ENCODE results near the gene BICC1.

Gene BICC1, protein sequence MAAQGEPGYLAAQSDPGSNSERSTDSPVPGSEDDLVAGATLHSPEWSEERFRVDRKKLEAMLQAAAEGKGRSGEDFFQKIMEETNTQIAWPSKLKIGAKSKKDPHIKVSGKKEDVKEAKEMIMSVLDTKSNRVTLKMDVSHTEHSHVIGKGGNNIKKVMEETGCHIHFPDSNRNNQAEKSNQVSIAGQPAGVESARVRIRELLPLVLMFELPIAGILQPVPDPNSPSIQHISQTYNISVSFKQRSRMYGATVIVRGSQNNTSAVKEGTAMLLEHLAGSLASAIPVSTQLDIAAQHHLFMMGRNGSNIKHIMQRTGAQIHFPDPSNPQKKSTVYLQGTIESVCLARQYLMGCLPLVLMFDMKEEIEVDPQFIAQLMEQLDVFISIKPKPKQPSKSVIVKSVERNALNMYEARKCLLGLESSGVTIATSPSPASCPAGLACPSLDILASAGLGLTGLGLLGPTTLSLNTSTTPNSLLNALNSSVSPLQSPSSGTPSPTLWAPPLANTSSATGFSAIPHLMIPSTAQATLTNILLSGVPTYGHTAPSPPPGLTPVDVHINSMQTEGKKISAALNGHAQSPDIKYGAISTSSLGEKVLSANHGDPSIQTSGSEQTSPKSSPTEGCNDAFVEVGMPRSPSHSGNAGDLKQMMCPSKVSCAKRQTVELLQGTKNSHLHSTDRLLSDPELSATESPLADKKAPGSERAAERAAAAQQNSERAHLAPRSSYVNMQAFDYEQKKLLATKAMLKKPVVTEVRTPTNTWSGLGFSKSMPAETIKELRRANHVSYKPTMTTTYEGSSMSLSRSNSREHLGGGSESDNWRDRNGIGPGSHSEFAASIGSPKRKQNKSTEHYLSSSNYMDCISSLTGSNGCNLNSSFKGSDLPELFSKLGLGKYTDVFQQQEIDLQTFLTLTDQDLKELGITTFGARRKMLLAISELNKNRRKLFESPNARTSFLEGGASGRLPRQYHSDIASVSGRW

DNA sequence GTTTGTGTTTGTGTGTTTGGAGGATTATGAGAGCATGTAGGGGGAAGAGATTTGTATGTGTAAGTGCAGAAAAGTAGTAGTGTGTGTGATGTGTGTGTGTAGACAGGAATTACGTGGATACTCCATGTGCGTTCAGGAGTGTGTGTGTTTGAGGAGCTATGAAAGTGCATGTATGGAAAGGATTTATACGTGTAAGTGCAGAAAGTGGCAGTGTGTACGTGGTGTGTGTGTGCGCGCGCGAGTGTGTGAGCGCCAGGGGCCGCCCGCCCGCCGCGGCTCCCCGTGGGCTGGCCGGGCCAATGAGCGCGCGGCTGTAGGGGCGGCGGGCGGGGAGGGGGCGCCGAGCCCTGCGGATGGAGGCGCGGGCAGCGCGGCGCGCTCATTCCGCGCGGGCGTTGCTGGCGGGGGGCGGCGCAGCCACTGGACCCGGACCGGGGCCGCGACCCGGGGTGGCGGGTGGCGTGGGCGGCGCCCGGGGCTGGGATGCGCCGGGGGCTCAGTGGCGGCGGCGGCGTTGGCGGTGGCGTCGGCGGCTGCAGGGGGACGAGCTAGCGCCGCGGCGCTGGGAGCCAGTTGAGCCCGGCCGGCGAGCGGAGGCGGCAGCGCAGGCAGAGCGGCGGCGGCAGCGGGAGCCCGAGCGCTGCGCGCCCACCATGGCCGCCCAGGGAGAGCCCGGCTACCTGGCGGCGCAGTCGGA is at the start of gene BICC1:
Gene BICC1 (plus strand): TSS at position 382 of the 697 bp plus-strand sequence. CDS start 272 bp downstream, at position 654.
- DNase-seq (ENCODE audit: low spot score): peak; percentile 75

DNA sequence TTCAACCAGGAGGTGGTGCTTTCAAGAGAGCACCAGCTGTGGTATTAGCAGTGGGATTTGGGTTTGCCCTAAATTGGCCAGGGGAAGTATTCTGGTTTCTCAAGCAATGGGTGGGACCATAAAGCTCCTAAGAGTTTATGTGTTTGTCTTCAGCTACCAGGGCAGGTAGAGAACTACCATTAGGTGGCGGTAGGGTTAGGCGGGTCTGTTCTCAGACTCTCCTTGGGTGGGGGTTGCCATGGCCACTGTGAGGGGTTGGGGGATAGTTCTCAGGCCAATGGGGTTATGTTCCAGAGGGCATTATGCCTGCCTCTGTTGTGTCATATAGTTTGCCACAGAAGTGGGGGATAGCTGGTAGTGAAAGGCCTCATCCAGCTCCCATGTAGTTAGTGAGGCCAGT is 47.7 kb upstream of the BICC1 start:
- DNase-seq (ENCODE audit: low spot score): no peak

DNA sequence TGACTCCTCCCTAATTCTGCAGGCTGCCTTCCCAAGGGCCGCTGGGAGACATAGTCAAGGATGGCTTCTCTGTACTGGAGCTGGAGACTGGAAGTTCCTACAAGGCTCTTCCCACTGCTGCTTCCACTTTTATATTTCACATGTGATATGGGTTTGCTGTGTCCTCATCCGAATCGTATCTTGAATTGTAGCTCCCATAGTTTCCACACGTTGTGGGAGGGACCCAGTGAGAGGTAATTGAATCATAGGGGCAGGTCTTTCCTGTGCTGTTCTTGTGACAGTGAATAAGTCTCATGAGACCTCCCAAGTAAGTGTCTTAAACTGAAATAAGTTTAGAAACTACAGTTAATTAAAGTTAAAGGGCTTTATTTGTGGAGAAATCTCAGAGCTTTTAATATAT is 47.0 kb upstream of the BICC1 start:
- no peak for DNase-seq (ENCODE audit: low spot score)

DNA sequence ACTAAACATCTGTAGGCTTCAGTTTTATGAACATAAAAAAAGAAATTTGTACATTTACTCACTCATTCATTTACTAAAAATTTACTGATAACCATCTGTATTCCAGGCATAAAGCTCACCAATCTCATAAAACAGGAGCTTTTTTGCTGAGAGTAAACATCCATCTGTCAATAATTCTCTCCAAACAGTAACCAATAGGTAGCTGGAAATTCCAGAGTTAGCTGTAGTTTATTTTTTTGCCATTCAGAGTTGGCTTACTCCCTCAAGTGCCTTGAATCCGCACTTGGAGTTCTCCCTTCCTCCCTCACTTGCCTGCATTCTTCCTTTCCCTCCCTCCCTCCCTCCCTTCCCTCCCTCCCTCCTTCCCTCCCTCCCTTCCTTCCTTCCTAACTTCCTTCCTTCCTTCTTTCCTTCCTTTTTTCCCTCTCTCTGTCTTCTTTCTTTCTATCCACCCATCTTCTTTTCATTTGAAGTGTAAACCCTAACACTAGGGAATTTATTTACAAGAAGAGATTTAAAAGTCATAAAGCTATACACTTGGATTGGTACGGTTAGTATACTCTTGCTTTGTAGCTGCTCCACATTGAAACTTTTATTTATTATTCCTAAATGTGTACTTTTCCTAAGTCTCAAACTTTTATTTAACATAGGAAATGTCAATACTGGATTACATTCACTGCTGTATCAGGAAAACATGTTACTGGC is 44.6 kb upstream of the BICC1 start:
- no peak for DNase-seq (ENCODE audit: low spot score)

DNA sequence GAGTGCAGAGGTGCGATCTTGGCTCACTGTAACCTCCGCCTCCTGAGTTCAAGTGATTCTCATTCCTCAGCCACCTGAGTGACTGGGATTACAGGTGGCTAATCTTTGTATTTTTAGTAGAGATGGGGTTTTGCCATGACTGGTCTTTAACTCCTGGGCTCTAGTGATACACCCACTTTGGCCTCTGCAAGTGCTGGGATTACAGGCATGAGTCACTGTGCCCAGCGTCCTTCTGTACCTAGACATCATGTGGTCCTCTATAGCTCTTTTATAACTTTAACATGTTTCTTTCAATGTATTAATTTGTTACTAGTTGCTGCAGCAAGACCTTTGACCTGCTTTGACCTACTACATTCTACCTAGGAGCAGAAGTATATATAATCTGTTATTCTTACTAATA is 38.7 kb upstream of the BICC1 start:
- DNase-seq (ENCODE audit: low spot score): no peak

DNA sequence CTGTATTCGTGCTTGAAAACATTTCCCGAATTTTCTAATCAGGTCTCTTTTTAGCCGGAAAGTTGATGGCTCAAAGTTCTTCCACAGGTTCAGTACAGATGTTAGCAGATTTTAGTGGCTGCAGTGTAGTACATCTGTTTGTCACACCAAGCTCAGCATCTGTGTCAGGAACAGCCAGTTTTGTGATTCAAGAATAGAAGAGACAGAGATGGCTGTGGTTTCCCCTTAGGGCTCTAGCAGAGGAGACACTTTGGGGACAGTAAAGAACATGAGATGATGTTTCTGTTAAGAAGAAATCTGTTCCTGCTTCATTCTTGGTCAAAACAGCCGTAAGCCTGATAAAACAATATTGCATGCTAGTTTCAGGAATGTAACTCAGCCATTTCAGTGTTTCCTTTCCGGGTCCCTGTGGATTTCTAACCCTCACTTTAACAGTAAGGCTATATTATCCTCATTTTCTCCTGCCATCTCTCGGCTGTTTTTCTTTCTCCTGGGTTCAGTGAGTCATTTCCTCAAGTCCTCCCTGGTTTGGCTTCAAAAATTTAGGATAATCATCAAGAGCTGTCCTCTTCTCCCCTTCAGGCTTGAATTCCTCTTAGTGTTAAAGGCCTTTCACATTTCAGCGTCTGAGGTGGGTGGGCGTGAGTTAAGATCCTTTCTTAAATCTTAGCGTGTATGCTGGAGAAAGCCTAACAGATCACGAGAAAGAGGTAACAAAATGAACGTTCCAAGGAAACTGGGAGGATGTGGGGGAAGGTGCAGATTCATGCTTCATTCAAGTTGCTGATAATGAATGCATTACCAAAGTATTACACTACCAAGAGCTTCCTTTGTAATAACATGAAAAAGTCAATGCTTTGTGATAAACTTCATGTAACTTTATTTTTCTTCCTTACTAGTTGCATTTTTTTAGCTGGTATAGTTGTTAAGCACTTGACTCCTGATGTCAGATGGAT is 37.1 kb upstream of the BICC1 start:
- no peak for DNase-seq (ENCODE audit: low spot score)

DNA sequence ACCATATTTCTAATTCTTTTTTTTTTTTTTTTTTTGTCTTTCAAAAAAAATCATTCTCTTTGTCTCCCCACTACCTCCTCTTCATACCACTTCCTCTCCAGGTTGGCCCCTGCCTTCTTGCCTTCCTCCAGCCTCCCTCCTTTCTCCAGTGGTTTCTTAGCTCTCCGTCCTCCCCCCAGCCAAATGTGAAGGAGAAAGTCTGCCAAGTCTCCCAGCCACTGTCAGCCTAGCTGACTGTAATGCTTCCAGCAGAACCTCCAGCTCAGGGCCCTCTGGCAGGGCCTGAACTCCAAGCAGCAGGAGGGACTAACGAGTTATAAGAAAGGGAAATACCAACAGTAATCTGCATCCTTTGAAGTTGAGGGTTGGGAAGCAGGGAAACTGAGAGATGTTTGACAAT is 35.5 kb upstream of the BICC1 start:
- no peak for DNase-seq (ENCODE audit: low spot score)

DNA sequence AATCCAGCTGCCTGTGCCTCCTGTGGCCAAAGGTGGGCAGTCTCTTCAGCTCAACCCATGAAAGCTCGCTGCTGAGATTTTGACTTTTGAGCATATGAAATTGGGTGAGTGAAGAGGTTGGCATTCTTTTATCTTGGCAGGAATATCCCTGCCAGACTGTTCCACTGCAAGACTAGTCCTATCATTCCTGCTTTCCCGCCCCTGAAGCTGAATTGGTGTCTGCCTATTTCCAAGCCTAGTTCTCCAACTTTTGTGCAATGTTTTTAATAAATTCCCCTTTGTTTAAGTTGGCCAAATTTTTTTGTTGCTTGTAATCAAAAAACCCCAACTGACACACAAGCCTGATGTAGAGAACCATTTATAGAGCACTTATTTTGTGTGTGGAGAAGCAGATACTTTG is 34.8 kb upstream of the BICC1 start:
- no peak for DNase-seq (ENCODE audit: low spot score)

DNA sequence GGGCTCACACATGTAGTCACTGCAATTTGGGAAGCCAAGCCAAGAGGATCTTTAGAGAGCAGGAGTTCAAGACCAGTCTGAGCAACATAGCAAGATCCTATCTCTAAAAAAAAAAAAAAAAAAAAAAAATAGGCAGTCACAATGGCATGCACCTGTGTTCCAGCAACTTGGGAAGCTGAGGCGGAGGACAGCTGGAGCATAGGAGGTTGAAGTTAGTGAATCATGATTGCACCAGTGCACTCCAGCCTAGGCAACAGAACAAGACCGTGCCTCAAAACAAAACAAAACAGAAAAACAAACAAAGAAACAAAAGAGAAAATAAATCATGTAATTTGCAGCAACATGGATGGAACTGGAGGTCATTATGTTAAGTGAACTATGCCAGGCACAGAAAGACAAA is 33.6 kb upstream of the BICC1 start:
- no peak for DNase-seq (ENCODE audit: low spot score)

DNA sequence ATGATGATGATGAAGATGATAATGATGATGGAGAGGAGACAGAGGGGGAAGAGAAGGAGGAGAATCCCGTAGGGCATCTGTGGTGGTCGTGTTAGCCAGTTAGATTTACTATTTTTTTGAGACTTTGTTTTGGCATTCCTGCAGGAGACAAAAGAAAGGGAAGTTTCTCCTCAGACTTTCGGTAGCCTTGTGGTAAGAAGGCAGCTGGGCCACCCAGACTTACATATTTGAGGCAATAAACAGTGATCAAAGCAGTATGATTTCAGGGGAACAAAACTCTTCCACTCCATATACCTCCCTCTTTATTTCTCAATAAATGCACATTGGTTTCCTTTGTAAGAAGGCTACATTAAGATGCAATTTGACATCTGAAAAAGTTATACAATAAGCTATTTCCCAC is 32.4 kb upstream of the BICC1 start:
- DNase-seq (ENCODE audit: low spot score): no peak

DNA sequence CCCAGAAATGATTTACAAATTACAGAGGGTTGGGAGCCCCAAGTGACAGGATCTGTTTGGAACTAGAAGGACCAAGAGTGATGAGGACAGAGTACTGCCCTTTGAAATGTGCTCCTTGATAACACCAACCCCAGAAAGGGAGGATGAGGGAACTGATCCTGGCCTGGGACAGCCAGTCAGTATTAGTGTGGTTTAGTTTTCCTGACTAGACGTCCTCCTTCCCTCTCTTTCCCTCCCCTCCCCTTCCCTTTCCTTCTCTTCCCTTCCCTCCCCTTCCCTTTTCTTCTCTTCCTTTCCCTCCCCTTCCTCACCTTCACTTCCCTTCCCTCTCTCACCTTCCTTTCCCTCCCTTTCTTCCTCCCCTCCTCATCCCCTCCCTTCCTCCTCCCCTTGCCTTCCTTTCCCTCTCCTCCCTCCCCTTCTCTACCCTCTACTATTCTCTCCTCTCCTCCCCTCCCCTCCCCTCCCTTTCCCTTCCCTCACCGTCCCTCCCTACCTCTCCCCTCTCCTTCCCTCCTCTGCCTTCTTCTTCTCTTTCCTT is 31.0 kb upstream of the BICC1 start:
- DNase-seq (ENCODE audit: low spot score): no peak

DNA sequence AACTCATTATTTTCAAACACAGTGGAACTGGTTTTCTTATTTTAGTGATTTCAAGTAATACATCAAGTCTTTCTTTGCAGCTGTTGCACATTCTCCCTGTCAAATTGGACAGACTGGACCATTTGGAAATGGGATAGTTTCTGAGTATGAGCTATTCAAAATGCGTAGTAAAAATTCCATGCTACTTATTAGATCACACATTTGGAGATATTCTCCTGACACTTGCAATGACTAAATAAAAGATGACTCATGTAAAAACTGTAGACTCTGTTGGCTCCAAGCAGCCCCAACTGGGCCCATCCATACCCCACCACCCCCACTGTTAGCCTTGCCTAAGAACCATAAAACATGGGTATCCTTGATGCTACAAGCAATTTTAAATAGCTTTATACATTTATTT is 25.9 kb upstream of the BICC1 start:
- no peak for DNase-seq (ENCODE audit: low spot score)

DNA sequence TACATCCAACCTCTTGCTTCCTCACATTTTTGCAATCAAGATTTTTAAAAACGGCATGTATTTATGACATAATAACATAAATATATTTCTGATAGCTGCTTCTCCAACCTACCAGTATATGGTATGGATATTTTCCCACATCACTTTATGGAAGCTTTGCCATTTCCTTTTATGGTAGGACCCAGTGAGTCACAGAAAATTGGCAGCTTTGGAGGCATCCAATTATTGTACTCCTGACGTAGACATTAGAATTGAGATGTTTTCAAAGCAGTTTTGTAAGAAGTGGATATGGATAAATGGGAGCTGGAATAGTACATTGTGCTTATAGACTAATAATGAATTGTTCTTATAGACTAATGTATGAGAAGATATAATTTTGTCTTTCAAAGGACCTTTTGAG is 23.8 kb upstream of the BICC1 start:
- DNase-seq (ENCODE audit: low spot score): no peak

DNA sequence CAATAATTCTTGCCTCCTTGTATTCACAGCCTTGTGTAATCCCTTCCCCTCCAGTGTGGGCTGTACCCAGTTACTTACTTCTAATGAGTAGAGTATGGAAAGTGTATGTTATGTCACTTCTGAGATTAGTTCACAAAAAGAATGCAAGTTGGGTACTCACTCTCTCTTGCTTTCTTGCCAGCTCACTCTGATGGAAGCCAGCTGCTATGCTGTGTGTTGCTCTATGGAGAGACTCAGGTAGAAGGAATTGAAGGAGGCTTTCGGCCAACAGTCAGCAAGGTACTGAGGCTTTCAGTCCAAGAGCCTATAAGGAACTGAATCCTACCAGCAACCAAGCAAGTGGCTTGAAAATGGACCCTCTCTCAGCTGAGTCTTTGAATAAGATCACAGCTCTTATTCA is 9.7 kb upstream of the BICC1 start:
- no peak for DNase-seq (ENCODE audit: low spot score)

DNA sequence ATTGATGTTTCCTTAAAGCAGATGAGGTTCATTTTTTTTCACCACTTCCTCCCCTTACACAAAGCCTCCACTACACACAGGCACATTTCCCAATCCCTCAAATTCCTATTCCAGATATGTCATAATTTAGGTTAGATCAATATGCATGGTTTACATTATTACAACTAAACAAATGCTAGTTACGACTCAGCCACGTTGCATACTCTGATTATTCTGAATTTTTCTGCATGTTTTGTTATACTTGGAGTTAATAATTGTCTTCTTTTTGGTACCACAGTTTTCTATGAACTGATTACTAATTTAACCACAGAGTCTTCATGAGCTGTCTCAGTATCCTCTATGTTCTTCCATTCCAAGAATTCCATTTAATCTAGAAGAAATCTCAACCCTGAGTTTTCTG is 4.4 kb upstream of the BICC1 start:
- no peak for DNase-seq (ENCODE audit: low spot score)

DNA sequence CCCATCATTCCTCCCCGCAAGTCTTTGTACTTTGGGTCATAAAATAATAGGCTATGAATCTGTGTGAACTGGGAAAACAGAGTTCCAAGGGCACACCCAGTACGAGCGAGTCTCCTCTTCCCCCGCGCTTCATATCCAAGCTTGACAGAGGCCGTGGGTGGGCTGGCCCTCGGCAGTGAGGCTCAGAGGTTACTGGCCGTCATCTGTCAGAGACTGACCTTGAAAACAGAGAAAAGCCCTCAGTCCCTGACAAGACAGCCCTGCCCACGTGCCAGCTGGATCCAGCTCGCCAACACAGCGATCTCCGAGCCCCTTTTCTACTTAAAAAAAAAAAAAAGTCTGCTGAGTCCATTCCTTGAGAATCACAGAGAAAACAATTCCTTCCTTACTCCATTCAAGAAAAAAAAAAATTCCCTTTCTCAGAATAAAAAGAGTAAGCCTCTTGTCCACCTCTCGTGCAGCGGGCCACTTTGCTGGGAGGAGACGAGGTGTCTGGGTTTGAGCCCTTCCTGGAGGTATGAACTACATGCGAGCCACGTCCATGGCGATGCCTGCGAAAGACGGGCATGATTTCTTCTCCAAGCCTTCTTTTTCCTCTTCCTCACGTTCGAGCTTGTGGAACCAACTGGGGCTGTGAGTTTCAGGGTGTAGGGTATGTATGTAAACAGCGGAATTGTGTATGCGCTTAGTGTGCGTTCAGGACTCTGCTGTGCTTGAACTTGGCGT is 744 bp upstream of the BICC1 start:
- DNase-seq (ENCODE audit: low spot score): peak; percentile 46

DNA sequence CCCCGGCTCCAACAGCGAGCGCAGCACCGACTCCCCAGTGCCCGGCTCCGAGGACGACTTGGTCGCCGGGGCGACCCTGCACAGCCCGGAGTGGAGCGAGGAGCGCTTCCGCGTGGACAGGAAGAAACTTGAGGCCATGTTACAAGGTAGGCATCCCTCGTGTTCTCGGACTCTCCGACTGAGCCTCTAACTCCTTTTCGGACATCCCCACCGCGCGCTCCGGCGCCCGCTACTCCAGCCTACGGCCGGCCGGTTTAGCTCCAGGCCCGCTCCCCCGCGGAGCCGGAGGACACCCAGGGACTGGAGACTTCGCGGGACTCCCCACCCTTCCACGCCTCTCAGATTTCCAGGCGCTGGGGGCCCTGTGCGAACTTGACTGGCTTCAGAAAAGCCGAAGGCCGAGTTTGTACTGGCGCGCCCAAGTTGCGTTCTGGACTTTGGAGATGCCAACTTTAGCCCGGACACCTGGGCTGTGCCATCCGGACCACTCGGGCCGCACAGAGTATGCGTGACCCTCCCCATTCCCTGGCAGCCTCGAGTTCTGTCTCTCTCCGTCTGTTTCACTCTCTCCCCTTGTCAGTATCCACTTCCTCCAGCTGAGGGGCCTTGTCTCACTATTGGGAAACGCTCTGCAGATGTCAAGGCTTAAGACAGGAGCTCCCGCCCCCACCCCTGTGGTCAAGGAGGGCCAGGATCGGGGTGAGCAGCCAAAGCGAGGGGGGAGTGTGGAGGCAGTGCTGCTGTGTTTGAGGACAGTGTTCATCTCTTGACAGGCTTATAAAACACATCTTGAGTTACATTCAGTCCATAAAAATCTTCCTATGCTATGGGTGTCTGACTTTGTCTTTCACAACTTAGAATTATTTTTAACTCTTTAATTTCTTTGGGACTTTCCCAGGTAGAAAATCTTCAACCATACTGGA is 777 bp downstream of the BICC1 start:
- peak; percentile 64 for DNase-seq (ENCODE audit: low spot score)

DNA sequence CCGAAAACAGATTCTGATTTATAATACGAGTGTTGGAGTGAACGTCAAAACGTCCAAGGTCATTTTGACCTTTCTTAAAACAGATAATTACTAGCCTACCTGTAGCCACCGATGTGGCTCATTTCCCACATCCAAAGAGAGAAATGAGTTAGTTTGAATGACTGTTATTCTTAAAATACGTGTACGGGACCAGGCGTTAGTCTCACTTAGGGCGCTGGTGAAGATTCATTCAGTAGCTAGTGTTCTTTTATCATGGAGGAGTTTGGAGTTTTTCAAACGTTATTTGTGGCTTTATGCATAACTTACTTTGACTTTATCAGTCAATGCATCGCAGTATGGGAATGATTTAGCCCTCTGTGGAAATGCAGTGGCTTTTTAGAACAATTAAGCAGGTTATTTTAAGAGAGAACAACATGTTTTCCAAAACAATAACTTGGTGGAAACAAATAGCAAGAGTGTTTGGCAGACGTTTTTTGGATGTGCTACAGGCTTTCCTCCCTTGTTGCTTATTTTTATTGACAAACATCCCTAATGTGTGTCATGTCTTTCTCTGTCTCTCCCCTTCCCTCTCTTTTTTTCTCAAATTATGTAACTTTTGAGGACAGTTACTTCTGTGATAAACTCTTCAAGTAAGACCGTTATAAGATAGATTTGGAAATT is 1.6 kb downstream of the BICC1 start:
- no peak for DNase-seq (ENCODE audit: low spot score)
